GM18508 (cell line): Measurements from ENCODE around the gene TRAF3.
"Not testable (repeated sequence)": the region's sequence is repeated elsewhere in the genome, so short reads cannot be mapped to it uniquely, and the experiment has no call there.

Source experiments
- ATAC-seq: cut with Tn5 transposase; IDR thresholded peaks from one replicate; pipeline ENCODE4 v1.9.1; 2021; ENCODE audit warnings: moderate number of reproducible peaks; ENCODE audit not compliant: insufficient read depth, unreplicated experiment

The TRAF3 gene

GRCh38 chr14:102854091-102854703 is 76.9 kb downstream of the TRAF3 start:
- ATAC-seq, result no peak

GRCh38 chr14:102856179-102856578 is 78.9 kb downstream of the TRAF3 start:
- ATAC-seq, result no peak

- no peak for ATAC-seq
These were observed 80.2 kb downstream of the TRAF3 start for GRCh38 chr14:102857444-102857843.

- ATAC-seq, result no peak
These were observed 82.7 kb downstream of the TRAF3 start for GRCh38 chr14:102859911-102860310.

GRCh38 chr14:102862154-102862773 is 85.0 kb downstream of the TRAF3 start:
- no peak for ATAC-seq

GRCh38 chr14:102863381-102863780 is 86.1 kb downstream of the TRAF3 start:
- ATAC-seq, result no peak

DNA sequence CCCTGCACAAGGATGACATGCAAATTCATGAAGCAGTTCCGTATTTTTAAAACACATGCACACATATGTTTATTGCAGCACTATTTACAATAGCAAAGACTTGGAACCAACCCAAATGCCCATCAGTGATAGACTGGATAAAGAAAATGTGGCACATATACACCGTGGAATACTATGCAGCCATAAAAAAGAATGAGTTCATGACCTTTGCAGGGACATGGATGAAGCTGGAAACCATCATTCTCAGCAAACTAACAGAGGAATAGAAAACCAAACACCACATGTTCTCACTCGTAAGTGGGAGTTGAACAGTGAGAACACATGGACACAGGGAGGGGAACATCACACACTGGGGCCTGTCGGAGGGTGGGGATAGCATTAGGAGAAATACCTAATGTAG is 88.7 kb downstream of the TRAF3 start:
- not testable (repeated sequence) for ATAC-seq

DNA sequence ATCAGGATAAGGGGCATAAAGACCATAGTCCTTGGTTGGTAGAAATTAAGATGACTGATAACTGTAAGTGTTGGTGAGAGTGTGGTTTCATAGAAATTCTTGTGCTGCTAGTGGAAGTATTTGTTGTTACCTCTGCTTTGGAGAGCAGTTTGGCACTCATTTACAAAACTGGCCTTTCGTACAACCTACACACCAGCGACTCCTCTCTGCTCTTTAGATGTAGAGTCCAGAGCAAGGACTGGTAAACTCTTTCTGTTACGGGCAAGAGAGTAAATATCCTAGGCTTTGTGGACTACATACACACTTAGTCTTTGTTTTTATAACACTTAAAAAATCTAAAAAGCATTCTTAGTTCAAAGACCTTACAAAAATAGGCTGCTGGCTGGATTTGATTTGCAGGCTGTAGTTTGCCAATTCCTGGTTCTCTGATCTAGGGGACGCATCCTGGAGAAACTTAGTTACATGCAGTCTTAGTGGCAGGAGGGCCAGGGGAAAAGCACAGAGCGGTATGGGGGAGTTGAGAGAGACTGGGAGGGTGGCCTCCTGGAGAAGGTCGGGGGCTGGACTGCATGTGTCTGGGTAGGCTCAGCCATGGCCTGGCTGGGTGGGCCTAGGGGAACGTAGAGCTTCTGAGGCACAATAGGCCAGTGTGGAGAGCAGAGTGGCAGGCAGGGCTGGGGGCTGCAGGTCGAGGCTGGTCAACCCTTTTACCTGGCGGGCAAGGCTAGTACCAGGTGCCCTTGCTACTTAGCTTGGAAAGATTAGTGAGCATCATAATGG is 89.9 kb downstream of the TRAF3 start:
- no peak for ATAC-seq

DNA sequence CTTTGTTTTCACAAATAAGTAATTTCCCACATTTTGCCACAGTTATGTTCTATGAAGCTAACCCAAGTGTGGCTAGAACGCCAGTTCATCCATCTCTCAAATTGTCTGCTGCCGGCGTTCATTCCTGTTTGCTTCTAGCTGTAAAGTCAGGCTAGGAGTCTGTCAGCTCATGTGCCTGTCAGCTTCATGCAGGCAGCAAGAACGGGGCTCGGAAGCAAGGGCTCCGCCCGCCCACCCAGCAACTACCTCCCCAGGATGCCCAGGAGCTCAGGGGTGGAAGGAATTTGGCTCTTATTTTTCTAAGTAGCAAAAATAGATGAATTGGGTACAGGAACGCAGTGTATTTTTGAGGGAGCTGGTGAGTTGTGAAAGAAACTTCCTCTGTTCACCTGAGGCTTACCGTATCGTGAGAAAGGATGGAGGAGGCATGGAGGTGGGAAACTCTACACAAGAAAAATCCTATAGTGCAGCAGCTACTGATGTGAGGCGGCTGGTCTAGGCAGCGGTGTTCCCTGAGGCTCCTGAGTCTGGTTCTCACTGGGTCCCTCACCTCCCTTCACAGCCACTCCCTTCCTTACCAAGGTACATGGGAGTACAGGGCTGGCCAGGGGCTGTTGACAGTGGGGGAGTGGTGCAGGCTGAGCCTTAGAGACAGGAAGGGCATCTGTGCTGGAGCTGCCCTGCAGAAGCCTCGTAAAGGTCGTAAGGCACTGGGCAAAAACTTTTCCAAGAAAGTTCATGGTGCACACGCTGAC is 90.8 kb downstream of the TRAF3 start:
- no peak for ATAC-seq

DNA sequence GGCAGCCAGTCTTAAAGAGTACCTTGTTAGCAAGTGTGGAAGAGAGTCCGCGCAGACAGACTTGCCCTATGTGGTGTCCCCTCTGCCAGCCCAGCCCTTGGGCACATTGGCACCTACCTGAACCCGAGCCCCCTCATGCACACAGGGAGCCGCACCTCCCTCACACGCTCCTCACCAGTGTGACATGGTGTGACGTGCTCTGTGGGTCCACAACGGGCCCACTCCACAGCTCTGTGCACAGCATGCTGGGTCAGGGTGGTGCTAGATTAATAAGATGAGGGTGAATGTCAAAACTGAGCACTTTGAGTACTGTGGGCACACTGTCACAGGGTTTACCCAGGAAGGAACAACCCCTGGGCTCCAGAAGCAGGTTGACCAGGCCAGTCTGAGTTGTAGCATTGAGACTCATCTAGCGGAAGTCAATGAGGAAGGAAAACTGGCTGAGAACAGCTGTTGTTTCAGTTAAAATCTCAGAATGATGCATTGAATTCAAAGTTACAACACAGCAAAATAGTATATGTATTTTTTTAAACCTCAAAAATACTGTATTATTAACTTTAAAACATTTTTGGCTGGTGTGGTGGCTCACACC is 91.8 kb downstream of the TRAF3 start:
- no peak for ATAC-seq

DNA sequence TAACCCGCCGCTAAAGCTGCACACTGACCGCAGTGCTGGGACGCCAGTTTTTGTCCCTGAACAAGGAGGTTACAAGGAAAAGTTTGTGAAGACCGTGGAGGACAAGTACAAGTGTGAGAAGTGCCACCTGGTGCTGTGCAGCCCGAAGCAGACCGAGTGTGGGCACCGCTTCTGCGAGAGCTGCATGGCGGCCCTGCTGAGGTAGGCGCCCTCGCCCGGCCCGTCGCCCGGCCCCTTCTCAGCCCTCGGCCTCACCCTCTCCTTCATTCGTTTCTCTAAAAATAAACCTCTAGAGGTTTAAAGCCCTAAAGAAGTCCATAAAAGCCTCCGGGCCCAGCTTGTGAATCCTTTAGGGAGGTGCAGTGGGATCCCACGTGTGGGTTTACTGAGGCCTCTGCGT is 93.0 kb downstream of the TRAF3 start:
- no peak for ATAC-seq

GRCh38 chr14:102870994-102871831 is 94.0 kb downstream of the TRAF3 start:
- ATAC-seq, result no peak

- ATAC-seq, result no peak
These were observed 94.8 kb downstream of the TRAF3 start for GRCh38 chr14:102872020-102872419.

GRCh38 chr14:102873131-102873530 is 95.9 kb downstream of the TRAF3 start:
- ATAC-seq, result no peak

GRCh38 chr14:102873546-102874061 is 96.4 kb downstream of the TRAF3 start:
- no peak for ATAC-seq

DNA sequence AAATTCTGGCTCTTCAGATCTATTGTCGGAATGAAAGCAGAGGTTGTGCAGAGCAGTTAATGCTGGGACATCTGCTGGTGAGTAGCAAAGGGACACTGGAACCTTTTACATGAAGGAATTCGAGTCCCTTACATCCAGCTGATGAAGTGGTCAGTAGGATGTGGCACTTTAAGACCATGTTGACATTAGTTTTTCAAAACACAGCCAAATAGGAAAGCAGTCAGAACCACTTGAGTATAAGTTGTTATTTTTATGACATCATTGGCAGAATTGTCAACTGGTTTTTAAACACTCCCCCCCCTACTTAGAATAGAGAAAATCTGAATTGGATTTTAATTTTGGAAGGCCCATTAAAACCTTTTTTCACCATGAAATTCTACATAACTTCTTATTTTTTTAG is 98.4 kb downstream of the TRAF3 start:
- ATAC-seq, result no peak

- not testable (repeated sequence) for ATAC-seq
These were observed 100.3 kb downstream of the TRAF3 start for GRCh38 chr14:102877511-102877910.

DNA sequence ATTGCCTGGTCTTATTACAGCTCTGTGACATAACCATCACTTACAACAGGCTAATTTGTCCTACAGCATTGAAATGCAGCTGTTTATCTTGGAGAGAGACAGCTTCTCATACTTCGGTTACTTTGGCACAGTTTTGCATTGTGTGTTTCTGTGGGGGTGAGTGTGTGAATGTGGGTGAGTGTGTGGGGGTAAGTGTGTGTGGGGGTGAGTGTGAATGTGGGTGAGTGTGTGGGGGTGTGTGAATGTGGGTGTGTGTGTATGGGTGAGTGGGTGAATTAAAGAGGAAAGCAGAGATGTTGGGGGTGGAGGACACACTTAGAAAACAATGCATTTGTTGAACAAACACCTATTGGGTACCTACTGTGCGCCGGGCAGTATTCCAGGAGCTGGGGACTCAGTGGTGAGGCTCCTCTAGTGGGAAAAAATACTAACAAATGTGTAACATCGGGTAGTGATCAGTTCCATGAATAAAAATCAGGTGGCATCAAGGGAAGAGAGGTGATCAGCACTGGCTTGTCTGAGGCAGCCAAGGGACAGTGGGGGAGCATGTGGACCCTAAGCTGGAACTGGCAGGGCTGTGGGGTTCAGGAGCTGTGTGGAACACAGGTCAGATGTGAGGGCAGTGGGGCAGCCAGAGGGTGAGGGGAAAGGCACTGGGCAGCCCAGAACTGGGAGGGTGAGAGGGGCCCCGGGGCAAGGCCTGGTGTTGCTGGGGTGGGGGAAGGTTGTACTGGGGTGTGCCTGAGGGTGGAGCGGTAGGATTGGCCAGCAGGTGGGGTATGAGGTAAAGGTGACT is 101.1 kb downstream of the TRAF3 start:
- ATAC-seq, result no peak
